HEK293 (cell line): ENCODE results near the gene SHCBP1.
A peak's percentile ranks its signal among the peaks of the same experiment; 100 is the strongest.

Experiments used
- CTCF ChIA-PET: fragments of 350-600 bp; formaldehyde crosslinking; extraction: SDS; loops from one replicate; lab custom pipeline; 2021; ENCODE audit warnings: antibody characterized with exemption; lab: Yijun Ruan, JAX
- POLR2A ChIA-PET: fragments of 300-600 bp; formaldehyde crosslinking; extraction: SDS; loops from one replicate; lab custom pipeline; 2020; ENCODE audit warnings: antibody characterized with exemption, inconsistent platforms; lab: Yijun Ruan, JAX
- H3K27ac ChIP-seq: fragments of 200-500 bp; sonication (Bioruptor generic); 2 replicates; pipeline ENCODE4 v1.5.1; 2014; ENCODE audit warnings: low read depth, low read length, control low read depth, inconsistent platforms; ENCODE audit errors: extremely low read depth
- H3K36me3 ChIP-seq, 2 experiments: fragments of 200-500 bp in 1 of 2; sonication (Bioruptor generic) in 1 of 2; 1 replicate in 1 of 2; 2 replicates in 1 of 2; pipeline ENCODE4 v1.5.1; 2014 to 2017; ENCODE audit warnings: inconsistent platforms in 2 of 2, low read length in 2 of 2; ENCODE audit not compliant: control insufficient read depth in 2 of 2, insufficient read depth in 1 of 2
- H3K4me1 ChIP-seq: fragments of 200-500 bp; sonication (Bioruptor generic); 2 replicates; pipeline ENCODE4 v1.5.1; 2014; ENCODE audit warnings: mild to moderate bottlenecking, low read length, inconsistent platforms; ENCODE audit not compliant: control insufficient read depth, insufficient read depth
- H3K4me3 ChIP-seq: 2 replicates; pipeline ENCODE4 v1.5.1; 2011; ENCODE audit warnings: low read depth, mild to moderate bottlenecking, control low read depth, low read length, moderate library complexity
- H3K9me3 ChIP-seq: fragments of 200-500 bp; sonication (Bioruptor generic); 2 replicates; pipeline ENCODE4 v1.5.1; 2014; ENCODE audit warnings: low read depth, low read length, inconsistent platforms; ENCODE audit not compliant: control insufficient read depth, insufficient read depth
- GFI1B ChIP-seq: fragments of 450-650 bp; formaldehyde crosslinking; IDR thresholded peaks from 2 replicates; pipeline ENCODE4 v1.5.1; 2016; ENCODE audit warnings: missing biosample characterization, missing genetic modification characterization
- KLF1 ChIP-seq: fragments of 450-650 bp; formaldehyde crosslinking; IDR thresholded peaks from 2 replicates; pipeline ENCODE4 v1.5.1; 2016; ENCODE audit warnings: missing biosample characterization, missing genetic modification characterization
- PRDM1 ChIP-seq: fragments of 450-650 bp; formaldehyde crosslinking; IDR thresholded peaks from 2 replicates; pipeline ENCODE4; 2016; ENCODE audit warnings: missing biosample characterization, missing genetic modification characterization
- REPIN1 ChIP-seq: fragments of 450-650 bp; formaldehyde crosslinking; IDR thresholded peaks from 2 replicates; pipeline ENCODE4 v1.5.1; 2017; ENCODE audit warnings: missing biosample characterization, missing genetic modification characterization, low read depth
- WT1 ChIP-seq: fragments of 450-650 bp; formaldehyde crosslinking; IDR thresholded peaks from 2 replicates; pipeline ENCODE4 v1.5.1; 2016; ENCODE audit warnings: missing biosample characterization, missing genetic modification characterization
- ZBTB20 ChIP-seq: fragments of 450-650 bp; formaldehyde crosslinking; IDR thresholded peaks from 2 replicates; pipeline ENCODE4 v1.5.1; 2016; ENCODE audit warnings: missing biosample characterization, missing genetic modification characterization
- ZFP69B ChIP-seq: fragments of 450-650 bp; formaldehyde crosslinking; IDR thresholded peaks from 2 replicates; pipeline ENCODE4 v1.5.1; 2016; ENCODE audit warnings: missing biosample characterization, missing genetic modification characterization
- ZNF146 ChIP-seq: fragments of 450-650 bp; formaldehyde crosslinking; IDR thresholded peaks from 2 replicates; pipeline ENCODE4 v1.5.1; 2016; ENCODE audit warnings: missing biosample characterization, missing genetic modification characterization
- ZNF169 ChIP-seq: fragments of 450-650 bp; formaldehyde crosslinking; IDR thresholded peaks from 2 replicates; pipeline ENCODE4 v1.5.1; 2016; ENCODE audit warnings: missing biosample characterization, missing genetic modification characterization
- ZNF174 ChIP-seq: fragments of 450-650 bp; formaldehyde crosslinking; IDR thresholded peaks from 2 replicates; pipeline ENCODE4 v1.5.0; 2017; ENCODE audit warnings: missing biosample characterization, mild to moderate bottlenecking, missing genetic modification characterization
- ZNF19 ChIP-seq: fragments of 450-650 bp; formaldehyde crosslinking; IDR thresholded peaks from 2 replicates; pipeline ENCODE4; 2016; ENCODE audit warnings: missing biosample characterization, missing genetic modification characterization, low read depth
- ZNF391 ChIP-seq: fragments of 450-650 bp; formaldehyde crosslinking; IDR thresholded peaks from 2 replicates; pipeline ENCODE4 v1.5.1; 2016; ENCODE audit warnings: low read depth, missing biosample characterization, missing genetic modification characterization, borderline replicate concordance
- ZNF624 ChIP-seq: fragments of 450-650 bp; formaldehyde crosslinking; IDR thresholded peaks from 2 replicates; pipeline ENCODE4 v1.5.1; 2017; ENCODE audit warnings: missing biosample characterization, missing genetic modification characterization
- ZSCAN16 ChIP-seq: fragments of 450-650 bp; formaldehyde crosslinking; IDR thresholded peaks from 2 replicates; pipeline ENCODE4 v1.5.1; 2016; ENCODE audit warnings: missing biosample characterization, missing genetic modification characterization
- TF ChIP-seq, protein P1 (sequence below): fragments of 450-650 bp; formaldehyde crosslinking; IDR thresholded peaks from 2 replicates; pipeline ENCODE4 v1.5.1; 2016; ENCODE audit warnings: missing biosample characterization, missing genetic modification characterization
- TF ChIP-seq, protein P2 (sequence below): IDR thresholded peaks from 2 replicates; pipeline ENCODE4 v1.6.1; 2011; ENCODE audit warnings: mild to moderate bottlenecking, low read depth, low read length, borderline replicate concordance
- TF ChIP-seq, protein P3 (sequence below): fragments of 450-650 bp; formaldehyde crosslinking; IDR thresholded peaks from 2 replicates; pipeline ENCODE4 v1.5.1; 2016; ENCODE audit warnings: missing biosample characterization, missing genetic modification characterization
- TF ChIP-seq, protein P4 (sequence below): fragments of 450-650 bp; formaldehyde crosslinking; IDR thresholded peaks from 2 replicates; pipeline ENCODE4 v1.5.1; 2017; ENCODE audit warnings: missing biosample characterization, missing genetic modification characterization
- TF ChIP-seq, protein P5 (sequence below): fragments of 450-650 bp; formaldehyde crosslinking; IDR thresholded peaks from 2 replicates; pipeline ENCODE4 v1.5.1; 2016; ENCODE audit warnings: missing biosample characterization, missing genetic modification characterization
- TF ChIP-seq, protein P6 (sequence below): fragments of 450-650 bp; formaldehyde crosslinking; IDR thresholded peaks from 2 replicates; pipeline ENCODE4; 2016; ENCODE audit warnings: missing biosample characterization, missing genetic modification characterization

SHCBP1 gene

DNA sequence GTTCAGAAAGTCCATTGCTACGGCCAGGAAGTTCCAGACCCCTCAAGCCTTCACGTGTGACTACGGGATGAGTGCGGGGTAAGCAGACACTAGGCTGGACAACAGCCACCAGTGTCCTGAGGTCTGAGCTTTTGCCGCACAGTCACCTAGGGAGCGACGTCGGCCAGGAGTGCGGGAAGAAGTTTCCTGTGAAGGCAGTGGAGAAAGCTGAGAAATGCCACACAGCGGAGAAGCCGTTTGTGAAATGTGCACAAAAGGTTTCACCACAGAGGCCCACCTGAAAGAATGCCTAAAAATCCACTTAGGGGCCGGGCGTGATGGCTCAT, 47.4 kb downstream of the SHCBP1 start:
- CTCF ChIA-PET = interaction anchor here (0.5 to 0.7 kb wide), 3 partner anchors 46 to 1384 kb away, joined by 3 read pairs; no protein-coding TSS in a partner anchor
- H3K4me1 ChIP-seq = no peaks in the 10 kb centered on the region

DNA sequence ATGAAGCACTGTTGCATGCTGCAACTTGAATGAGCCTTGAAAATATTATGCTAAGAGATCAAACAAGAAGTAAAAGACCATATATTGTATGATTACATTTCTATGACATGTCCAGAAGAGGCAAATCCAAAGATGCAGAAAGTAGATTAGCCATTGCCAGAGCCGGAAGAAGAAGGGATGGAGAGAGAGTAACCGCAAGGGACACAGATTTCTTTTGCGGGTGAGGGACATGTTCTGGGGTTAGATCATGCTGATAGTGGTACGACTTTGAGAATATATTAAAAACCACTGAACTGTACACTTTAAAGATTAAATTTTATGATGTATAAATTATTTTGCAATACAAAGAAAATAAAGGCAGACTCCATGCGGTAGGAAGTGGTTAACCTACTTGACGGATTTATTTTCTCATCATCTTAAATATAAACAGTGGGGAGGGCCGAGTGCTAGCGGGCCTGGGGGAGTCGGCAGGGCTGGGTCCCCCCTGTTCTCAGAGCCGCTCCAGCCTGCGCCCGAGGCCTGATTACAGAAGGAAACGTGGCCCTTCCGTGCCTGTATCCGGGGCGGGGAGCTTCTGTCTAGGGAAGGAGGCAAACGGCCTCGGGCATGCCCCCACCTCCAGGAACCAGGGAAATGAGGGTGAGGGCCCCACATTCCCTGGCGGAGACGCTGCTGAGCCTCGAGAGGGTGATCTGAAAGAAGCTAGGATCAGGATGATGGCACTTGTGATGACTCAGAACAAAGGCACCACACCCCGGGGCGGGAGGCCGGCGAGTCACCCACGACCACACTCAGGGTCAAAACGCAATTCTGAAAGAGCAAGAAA, 48.0 kb downstream of the SHCBP1 start:
- Histone ChIP-seq H3K9me3 (no peaks in the 10 kb centered on the region), H3K4me1 (no peaks in the 10 kb centered on the region), H3K27ac (no peak overlapping the region), H3K4me3 (no peak overlapping the region), H3K36me3 (no peaks in the 10 kb centered on the region)
- POLR2A ChIA-PET = no interaction called here
- TF ChIP-seq KLF1 (peak; percentile 66), ZFP69B (tag by site-specific recombination) (peak; percentile 65), ZNF146 (tag by site-specific recombination) (no peak), GFI1B (no peak)
- TF ChIP-seq, protein P1, sequence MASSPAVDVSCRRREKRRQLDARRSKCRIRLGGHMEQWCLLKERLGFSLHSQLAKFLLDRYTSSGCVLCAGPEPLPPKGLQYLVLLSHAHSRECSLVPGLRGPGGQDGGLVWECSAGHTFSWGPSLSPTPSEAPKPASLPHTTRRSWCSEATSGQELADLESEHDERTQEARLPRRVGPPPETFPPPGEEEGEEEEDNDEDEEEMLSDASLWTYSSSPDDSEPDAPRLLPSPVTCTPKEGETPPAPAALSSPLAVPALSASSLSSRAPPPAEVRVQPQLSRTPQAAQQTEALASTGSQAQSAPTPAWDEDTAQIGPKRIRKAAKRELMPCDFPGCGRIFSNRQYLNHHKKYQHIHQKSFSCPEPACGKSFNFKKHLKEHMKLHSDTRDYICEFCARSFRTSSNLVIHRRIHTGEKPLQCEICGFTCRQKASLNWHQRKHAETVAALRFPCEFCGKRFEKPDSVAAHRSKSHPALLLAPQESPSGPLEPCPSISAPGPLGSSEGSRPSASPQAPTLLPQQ (tag by site-specific recombination) = 0 out of 2 replicates have a peak, but pooled peaks have one; percentile 27
- TF ChIP-seq, protein P2, sequence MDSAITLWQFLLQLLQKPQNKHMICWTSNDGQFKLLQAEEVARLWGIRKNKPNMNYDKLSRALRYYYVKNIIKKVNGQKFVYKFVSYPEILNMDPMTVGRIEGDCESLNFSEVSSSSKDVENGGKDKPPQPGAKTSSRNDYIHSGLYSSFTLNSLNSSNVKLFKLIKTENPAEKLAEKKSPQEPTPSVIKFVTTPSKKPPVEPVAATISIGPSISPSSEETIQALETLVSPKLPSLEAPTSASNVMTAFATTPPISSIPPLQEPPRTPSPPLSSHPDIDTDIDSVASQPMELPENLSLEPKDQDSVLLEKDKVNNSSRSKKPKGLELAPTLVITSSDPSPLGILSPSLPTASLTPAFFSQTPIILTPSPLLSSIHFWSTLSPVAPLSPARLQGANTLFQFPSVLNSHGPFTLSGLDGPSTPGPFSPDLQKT = no peak
- TF ChIP-seq, protein P3, sequence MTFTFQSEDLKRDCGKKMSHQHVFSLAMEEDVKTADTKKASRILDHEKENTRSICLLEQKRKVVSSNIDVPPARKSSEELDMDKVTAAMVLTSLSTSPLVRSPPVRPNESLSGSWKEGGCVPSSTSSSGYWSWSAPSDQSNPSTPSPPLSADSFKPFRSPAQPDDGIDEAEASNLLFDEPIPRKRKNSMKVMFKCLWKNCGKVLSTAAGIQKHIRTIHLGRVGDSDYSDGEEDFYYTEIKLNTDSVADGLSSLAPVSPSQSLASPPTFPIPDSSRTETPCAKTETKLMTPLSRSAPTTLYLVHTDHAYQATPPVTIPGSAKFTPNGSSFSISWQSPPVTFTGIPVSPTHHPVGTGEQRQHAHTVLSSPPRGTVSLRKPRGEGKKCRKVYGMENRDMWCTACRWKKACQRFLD = no peak
- TF ChIP-seq, protein P4, sequence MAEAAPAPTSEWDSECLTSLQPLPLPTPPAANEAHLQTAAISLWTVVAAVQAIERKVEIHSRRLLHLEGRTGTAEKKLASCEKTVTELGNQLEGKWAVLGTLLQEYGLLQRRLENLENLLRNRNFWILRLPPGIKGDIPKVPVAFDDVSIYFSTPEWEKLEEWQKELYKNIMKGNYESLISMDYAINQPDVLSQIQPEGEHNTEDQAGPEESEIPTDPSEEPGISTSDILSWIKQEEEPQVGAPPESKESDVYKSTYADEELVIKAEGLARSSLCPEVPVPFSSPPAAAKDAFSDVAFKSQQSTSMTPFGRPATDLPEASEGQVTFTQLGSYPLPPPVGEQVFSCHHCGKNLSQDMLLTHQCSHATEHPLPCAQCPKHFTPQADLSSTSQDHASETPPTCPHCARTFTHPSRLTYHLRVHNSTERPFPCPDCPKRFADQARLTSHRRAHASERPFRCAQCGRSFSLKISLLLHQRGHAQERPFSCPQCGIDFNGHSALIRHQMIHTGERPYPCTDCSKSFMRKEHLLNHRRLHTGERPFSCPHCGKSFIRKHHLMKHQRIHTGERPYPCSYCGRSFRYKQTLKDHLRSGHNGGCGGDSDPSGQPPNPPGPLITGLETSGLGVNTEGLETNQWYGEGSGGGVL (tag by site-specific recombination) = peak; percentile 29; the same call in 1 of the 2 replicates
- CTCF ChIA-PET = interaction anchor here (0.7 kb wide), 2 partner anchors 55 to 1384 kb away, joined by 3 to 4 read pairs; no protein-coding TSS in a partner anchor

More for the DNA sequence above, 47.4 kb downstream of the SHCBP1 start:
- Histone ChIP-seq H3K27ac (no peak overlapping the region), H3K9me3 (no peaks in the 10 kb centered on the region), H3K36me3 (no peaks in the 10 kb centered on the region), H3K4me3 (no peak overlapping the region)
- TF ChIP-seq PRDM1 = 0 out of 2 replicates have a peak, but pooled peaks have one; percentile 21
- TF ChIP-seq ZNF624 = no peak
- TF ChIP-seq, protein P5, sequence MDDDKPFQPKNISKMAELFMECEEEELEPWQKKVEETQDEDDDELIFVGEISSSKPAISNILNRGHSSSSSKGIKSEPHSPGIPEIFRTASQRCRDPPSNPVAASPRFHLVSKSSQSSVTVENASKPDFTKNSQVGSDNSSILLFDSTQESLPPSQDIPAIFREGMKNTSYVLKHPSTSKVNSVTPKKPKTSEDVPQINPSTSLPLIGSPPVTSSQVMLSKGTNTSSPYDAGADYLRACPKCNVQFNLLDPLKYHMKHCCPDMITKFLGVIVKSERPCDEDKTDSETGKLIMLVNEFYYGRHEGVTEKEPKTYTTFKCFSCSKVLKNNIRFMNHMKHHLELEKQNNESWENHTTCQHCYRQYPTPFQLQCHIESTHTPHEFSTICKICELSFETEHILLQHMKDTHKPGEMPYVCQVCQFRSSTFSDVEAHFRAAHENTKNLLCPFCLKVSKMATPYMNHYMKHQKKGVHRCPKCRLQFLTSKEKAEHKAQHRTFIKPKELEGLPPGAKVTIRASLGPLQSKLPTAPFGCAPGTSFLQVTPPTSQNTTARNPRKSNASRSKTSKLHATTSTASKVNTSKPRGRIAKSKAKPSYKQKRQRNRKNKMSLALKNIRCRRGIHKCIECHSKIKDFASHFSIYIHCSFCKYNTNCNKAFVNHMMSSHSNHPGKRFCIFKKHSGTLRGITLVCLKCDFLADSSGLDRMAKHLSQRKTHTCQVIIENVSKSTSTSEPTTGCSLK = no peak
- POLR2A ChIA-PET = no interaction called here

DNA sequence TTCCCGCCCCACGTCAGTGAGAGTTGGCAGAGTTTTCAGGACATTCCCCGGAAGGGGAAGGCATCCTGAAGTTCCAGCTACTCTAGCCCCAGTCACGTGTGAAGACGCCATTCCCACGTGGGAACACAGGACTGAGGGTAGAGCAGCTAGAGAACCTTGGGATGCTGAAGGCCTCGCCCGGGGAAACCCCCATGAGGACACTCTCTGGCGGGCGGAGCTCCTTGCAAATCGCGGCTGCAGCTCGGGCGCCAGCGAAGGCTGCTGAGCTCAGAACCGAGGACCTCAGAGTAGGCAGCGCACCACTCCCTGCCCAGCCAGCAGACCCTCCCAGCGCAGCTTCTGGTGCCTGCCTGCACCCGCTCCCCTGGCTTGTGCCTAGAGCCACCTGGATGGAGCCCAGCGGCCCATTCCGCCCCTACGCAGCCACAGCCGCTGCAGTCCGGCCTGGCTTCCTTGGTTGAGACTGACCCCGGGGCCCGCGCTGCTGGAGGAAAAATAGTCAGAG, 51.9 kb downstream of the SHCBP1 start:
- Histone ChIP-seq H3K4me3 (no peak overlapping the region), H3K9me3 (no peaks in the 10 kb centered on the region), H3K36me3 (no peaks in the 10 kb centered on the region), H3K27ac (no peak overlapping the region), H3K4me1 (no peaks in the 10 kb centered on the region)
- ChIA-PET CTCF (interaction anchor here (1.2 kb wide), 1 partner anchor 14 kb away, joined by 6 read pairs; no protein-coding TSS in a partner anchor), POLR2A (no interaction called here)
- TF ChIP-seq ZBTB20 (tag by site-specific recombination) (no peak), ZNF391 (tag by site-specific recombination) (no peak), REPIN1 (tag by site-specific recombination) (no peak), ZNF174 (tag by site-specific recombination) (no peak), WT1 (no peak), ZNF146 (tag by site-specific recombination) (no peak), ZNF19 (tag by site-specific recombination) (no peak), ZSCAN16 (tag by site-specific recombination) (no peak), ZNF169 (tag by site-specific recombination) (no peak)
- TF ChIP-seq, protein P6, sequence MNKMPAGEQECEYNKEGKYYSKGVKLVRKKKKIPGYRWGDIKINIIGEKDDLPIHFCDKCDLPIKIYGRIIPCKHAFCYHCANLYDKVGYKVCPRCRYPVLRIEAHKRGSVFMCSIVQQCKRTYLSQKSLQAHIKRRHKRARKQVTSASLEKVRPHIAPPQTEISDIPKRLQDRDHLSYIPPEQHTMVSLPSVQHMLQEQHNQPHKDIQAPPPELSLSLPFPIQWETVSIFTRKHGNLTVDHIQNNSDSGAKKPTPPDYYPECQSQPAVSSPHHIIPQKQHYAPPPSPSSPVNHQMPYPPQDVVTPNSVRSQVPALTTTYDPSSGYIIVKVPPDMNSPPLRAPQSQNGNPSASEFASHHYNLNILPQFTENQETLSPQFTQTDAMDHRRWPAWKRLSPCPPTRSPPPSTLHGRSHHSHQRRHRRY (tag by site-specific recombination) = no peak
